NCI-H1105 treated with DMSO at 0.1 percent for 48 hours (cell line): ENCODE data around the gene COG7.
A peak's percentile ranks its signal among the peaks of the same experiment; 100 is the strongest.
"Not testable (repeated sequence)": the region's sequence is repeated elsewhere in the genome, so short reads cannot be mapped to it uniquely, and the experiment has no call there.

Experiments
- DNase-seq: peaks from one replicate; lab custom pipeline; 2025; lab: John Stamatoyannopoulos, UW

The COG7 gene

GRCh38 chr16:23452572-23453337 is at the start of gene COG7:
TSS of gene COG7 (minus strand) at chr16:23453189. CDS start at chr16:23452994, 195 bp downstream.
- DNase-seq, result peak; percentile 81

- no peak for DNase-seq
These were observed 49.5 kb upstream of the COG7 start for GRCh38 chr16:23502466-23502865.

GRCh38 chr16:23501291-23501690 is 48.3 kb upstream of the COG7 start:
- no peak for DNase-seq

- no peak for DNase-seq
These were observed 47.9 kb upstream of the COG7 start for GRCh38 chr16:23500862-23501225.

GRCh38 chr16:23500212-23500861 is 47.3 kb upstream of the COG7 start:
- DNase-seq, result no peak

- DNase-seq, result no peak
These were observed 46.8 kb upstream of the COG7 start for GRCh38 chr16:23499801-23500200.

- no peak for DNase-seq
These were observed 45.9 kb upstream of the COG7 start for GRCh38 chr16:23498863-23499262.

- no peak for DNase-seq
These were observed 44.5 kb upstream of the COG7 start for GRCh38 chr16:23497543-23497868.

- no peak for DNase-seq
These were observed 44.0 kb upstream of the COG7 start for GRCh38 chr16:23496821-23497542.

GRCh38 chr16:23495671-23496070 is 42.7 kb upstream of the COG7 start:
- DNase-seq, result no peak

GRCh38 chr16:23494188-23494587 is 41.2 kb upstream of the COG7 start:
- DNase-seq, result no peak

- DNase-seq, result no peak
These were observed 38.8 kb upstream of the COG7 start for GRCh38 chr16:23491490-23492391.

- no peak for DNase-seq
These were observed 33.5 kb upstream of the COG7 start for GRCh38 chr16:23486480-23486879.

GRCh38 chr16:23485841-23486240 is 32.9 kb upstream of the COG7 start:
- no peak for DNase-seq

GRCh38 chr16:23485257-23485614 is 32.2 kb upstream of the COG7 start:
- DNase-seq, result no peak

- DNase-seq, result no peak
These were observed 31.7 kb upstream of the COG7 start for GRCh38 chr16:23484510-23485256.

GRCh38 chr16:23483492-23483891 is 30.5 kb upstream of the COG7 start:
- DNase-seq, result not testable (repeated sequence)

GRCh38 chr16:23482778-23483177 is 29.8 kb upstream of the COG7 start:
- DNase-seq, result no peak

- DNase-seq, result no peak
These were observed 27.3 kb upstream of the COG7 start for GRCh38 chr16:23480257-23480656.

- no peak for DNase-seq
These were observed 26.1 kb upstream of the COG7 start for GRCh38 chr16:23479138-23479537.

- no peak for DNase-seq
These were observed 25.6 kb upstream of the COG7 start for GRCh38 chr16:23478566-23478965.

GRCh38 chr16:23476289-23476688 is 23.3 kb upstream of the COG7 start:
- DNase-seq, result no peak
